Body of pancreas (tissue), 4 donors: ENCODE data around the gene GPR37.

ENCODE experiments used
- POLR2A ChIP-seq, 3 donors: fragments of 450-650 bp; IDR thresholded peaks; one replicate each; pipeline ENCODE4 v1.6.1; 2016; ENCODE audit warnings: antibody characterized with exemption in 3 of 3, mild to moderate bottlenecking in 2 of 3
- TF ChIP-seq, protein P1 (sequence below), 7 experiments: fragments of 450-650 bp in 4 of 7; fragments of 200-600 bp in 3 of 7; sonication (generic) in 3 of 7; IDR thresholded peaks; one replicate each; pipeline ENCODE4 v1.5.1; 2016 to 2019; ENCODE audit warnings: antibody characterized with exemption in 7 of 7

DNA sequence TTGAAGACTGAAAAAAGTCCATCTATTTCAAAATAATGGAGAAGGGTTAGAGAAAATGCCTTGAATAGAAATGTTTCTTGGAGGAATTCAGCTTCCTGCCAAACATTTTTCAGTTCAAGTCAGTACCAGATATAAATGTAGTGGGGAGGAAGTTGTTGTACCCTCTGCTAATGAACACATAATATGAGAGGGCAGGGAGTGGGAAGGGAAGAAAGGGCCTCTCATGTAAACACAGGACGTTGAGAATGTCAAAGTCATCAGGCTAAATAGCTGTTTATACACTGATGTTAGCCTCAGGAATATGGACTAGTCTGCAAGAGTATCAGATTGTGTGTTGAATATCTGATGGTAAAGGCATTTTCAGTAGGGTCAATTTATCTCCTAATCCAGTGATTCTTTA lies 37.0 kb downstream of the GPR37 start:
- TF ChIP-seq, protein P1, sequence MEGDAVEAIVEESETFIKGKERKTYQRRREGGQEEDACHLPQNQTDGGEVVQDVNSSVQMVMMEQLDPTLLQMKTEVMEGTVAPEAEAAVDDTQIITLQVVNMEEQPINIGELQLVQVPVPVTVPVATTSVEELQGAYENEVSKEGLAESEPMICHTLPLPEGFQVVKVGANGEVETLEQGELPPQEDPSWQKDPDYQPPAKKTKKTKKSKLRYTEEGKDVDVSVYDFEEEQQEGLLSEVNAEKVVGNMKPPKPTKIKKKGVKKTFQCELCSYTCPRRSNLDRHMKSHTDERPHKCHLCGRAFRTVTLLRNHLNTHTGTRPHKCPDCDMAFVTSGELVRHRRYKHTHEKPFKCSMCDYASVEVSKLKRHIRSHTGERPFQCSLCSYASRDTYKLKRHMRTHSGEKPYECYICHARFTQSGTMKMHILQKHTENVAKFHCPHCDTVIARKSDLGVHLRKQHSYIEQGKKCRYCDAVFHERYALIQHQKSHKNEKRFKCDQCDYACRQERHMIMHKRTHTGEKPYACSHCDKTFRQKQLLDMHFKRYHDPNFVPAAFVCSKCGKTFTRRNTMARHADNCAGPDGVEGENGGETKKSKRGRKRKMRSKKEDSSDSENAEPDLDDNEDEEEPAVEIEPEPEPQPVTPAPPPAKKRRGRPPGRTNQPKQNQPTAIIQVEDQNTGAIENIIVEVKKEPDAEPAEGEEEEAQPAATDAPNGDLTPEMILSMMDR (IDR thresholded peaks at IDR 0.05), result no peak
- TF ChIP-seq POLR2A (IDR thresholded peaks at IDR 0.05), result no peak
